SU-DHL-6 (cell line): ENCODE results near the gene RERGL.

Experiments used
- H2AFZ ChIP-seq: fragments of 200-600 bp; sonication (generic); 2 replicates; pipeline ENCODE4 v1.6.1; 2014; ENCODE audit warnings: low read depth, mild to moderate bottlenecking, moderate library complexity, mixed read lengths, antibody characterized with exemption, low read length; ENCODE audit not compliant: severe bottlenecking
- H3F3A ChIP-seq: fragments of 200-600 bp; shearing (Covaris generic); 2 replicates; pipeline ENCODE4 v1.6.0; 2016; ENCODE audit warnings: antibody characterized with exemption, mild to moderate bottlenecking; ENCODE audit not compliant: insufficient read depth
- H3K27ac ChIP-seq: fragments of 200-600 bp; sonication (generic); 2 replicates; pipeline ENCODE4 v1.5.1; 2016; ENCODE audit warnings: low read depth, mild to moderate bottlenecking, low read length, moderate library complexity, mixed read lengths
- H3K27me3 ChIP-seq: fragments of 200-600 bp; sonication (generic), shearing (Covaris generic); 2 replicates; pipeline ENCODE4 v1.6.0; 2014; ENCODE audit warnings: mild to moderate bottlenecking, low read length
- H3K36me3 ChIP-seq: fragments of 200-600 bp; sonication (generic); 2 replicates; pipeline ENCODE4 v1.6.1; 2014; ENCODE audit warnings: mild to moderate bottlenecking, low read length, mixed read lengths
- H3K4me2 ChIP-seq: fragments of 300-600, 200-600 bp; shearing (Covaris generic), sonication (generic); 2 replicates; pipeline ENCODE4 v1.6.0; 2014; ENCODE audit warnings: low read length, low read depth, mild to moderate bottlenecking; ENCODE audit not compliant: poor library complexity, severe bottlenecking
- H3K4me3 ChIP-seq: fragments of 200-600 bp; sonication (generic); 2 replicates; pipeline ENCODE4 v1.5.1; 2014; ENCODE audit warnings: antibody characterized with exemption, low read length, mild to moderate bottlenecking, mixed read lengths; ENCODE audit not compliant: insufficient read depth, poor library complexity, severe bottlenecking
- H3K79me2 ChIP-seq: fragments of 200-600 bp; sonication (generic); 2 replicates; pipeline ENCODE4 v1.6.1; 2014; ENCODE audit warnings: mild to moderate bottlenecking, low read length, moderate library complexity; ENCODE audit not compliant: insufficient read depth
- H3K9ac ChIP-seq: fragments of 200-600 bp; sonication (generic); 2 replicates; pipeline ENCODE4 v1.7.0; 2014; ENCODE audit warnings: mild to moderate bottlenecking, low read length
- H3K9me2 ChIP-seq: fragments of 200-600 bp; sonication (generic); replicated peaks from 2 replicates; pipeline ENCODE4 v1.6.1; 2014; ENCODE audit warnings: low read length; ENCODE audit not compliant: insufficient read depth
- H3K9me3 ChIP-seq: fragments of 200-600 bp; sonication (generic); 2 replicates; pipeline ENCODE4 v1.6.1; 2014; ENCODE audit warnings: low read length, mixed read lengths; ENCODE audit not compliant: insufficient read depth
- H4K20me1 ChIP-seq: fragments of 200-600 bp; sonication (generic); 2 replicates; pipeline ENCODE4 v1.6.1; 2014; ENCODE audit warnings: low read depth, mild to moderate bottlenecking, antibody characterized with exemption, low read length, moderate library complexity, mixed read lengths
- CTCF ChIP-seq: fragments of 200-600 bp; sonication (generic); IDR thresholded peaks from one replicate; pipeline ENCODE4 v1.5.1; 2017; ENCODE audit warnings: antibody characterized with exemption, mild to moderate bottlenecking, low read length, moderate library complexity; ENCODE audit not compliant: insufficient read depth, poor library complexity, severe bottlenecking
- EZH2phosphoT487 ChIP-seq: fragments of 200-600 bp; sonication (generic), shearing (Covaris generic); conservative IDR thresholded peaks from 2 replicates; pipeline ENCODE4 v1.6.1; 2018; ENCODE audit warnings: mild to moderate bottlenecking, antibody characterized with exemption, low read length, moderate library complexity, mixed read lengths

Gene RERGL

DNA sequence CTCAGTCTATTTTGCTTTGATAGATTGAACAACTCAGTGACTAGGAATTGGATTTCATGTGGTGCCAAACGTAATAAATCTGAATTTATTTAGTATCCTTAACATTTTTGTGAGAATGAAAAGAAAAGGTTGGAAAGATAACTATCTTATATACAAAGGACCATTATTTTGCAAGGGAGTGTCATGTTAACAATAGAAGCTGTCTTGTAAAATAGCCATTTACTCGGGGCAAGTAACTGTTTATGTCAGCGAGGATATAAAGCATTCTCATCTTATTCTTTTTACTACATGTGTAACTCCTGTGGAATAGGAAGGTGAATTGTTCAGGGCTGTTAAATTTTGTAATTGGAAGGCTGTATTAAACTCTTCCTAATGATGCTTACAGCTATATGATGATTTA, 5.9 kb downstream of the RERGL start:
- H3F3A ChIP-seq: no peaks in the 10 kb centered on the region

DNA sequence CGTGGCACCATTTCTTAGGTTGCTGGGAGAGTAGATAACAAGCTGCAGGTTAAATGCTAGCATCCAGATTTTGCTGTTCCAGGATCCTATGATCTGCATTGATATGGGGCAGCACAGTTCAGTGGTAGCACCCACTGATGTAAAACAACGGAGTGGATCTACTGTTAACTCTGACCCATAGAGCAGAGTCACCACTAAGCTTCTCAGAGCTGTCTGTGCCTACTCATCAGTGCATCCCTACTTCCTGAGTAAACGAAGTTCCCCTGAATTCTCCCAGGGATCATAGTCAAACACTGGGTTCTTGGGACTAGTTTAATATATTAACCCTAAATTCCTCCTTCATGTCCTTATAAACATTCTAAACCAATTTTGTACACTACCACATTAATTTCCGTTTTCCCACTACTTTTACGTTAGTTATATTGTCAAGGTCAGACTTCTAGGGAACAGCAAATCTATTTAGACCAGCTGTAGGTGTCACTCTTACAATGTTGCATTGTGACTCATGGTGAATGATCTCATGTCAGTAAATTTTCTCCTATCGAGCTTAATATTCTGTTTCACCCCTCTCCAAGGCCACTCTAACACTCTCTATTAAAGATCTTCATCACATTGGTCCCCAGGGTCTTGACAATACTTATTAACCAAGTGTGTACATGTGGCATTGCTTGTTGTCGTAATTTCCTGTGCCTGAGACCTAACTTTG, 10.3 kb downstream of the RERGL start:
- Histone ChIP-seq H3K36me3 (no peaks in the 10 kb centered on the region), H2AFZ (no peak overlapping the region), H4K20me1 (no peaks in the 10 kb centered on the region), H3F3A (no peaks in the 10 kb centered on the region), H3K9me2 (no peaks in the 10 kb centered on the region), H3K27ac (no peak overlapping the region), H3K9me3 (no peaks in the 10 kb centered on the region), H3K9ac (no peak overlapping the region), H3K79me2 (no peaks in the 10 kb centered on the region), H3K27me3 (no peaks in the 10 kb centered on the region), H3K4me2 (no peak overlapping the region), H3K4me3 (no peak overlapping the region)
- TF ChIP-seq EZH2phosphoT487 (no peak), CTCF (no peak)

More for the DNA sequence above, 5.9 kb downstream of the RERGL start:
- Histone ChIP-seq H3K4me3 (no peak overlapping the region), H3K9me2 (no peaks in the 10 kb centered on the region), H3K27me3 (no peaks in the 10 kb centered on the region), H3K36me3 (no peaks in the 10 kb centered on the region), H3K79me2 (no peaks in the 10 kb centered on the region), H4K20me1 (no peaks in the 10 kb centered on the region), H3K9me3 (no peaks in the 10 kb centered on the region), H3K27ac (no peak overlapping the region), H3K4me2 (no peak overlapping the region), H2AFZ (no peak overlapping the region), H3K9ac (no peak overlapping the region)
- TF ChIP-seq CTCF (no peak), EZH2phosphoT487 (no peak)

DNA sequence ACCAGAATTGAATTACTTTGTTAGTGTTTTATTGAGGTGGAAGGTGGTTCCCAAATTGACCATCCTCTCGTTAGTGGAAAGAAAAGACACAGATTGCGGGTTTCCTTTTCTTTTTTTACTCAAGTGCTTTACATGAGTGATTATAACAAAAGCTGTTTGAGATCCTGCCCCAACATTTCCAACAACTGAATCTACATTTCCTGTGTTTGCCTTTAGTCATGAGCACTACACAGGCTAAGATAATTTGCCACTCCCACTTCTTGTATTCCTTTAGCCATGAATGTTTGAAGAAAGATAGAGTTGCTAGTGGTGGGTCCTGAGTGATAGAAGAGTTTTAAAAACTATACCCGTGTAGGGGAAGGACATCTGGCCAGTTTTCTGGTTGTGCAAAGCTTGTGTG, 16.0 kb downstream of the RERGL start:
- H3K36me3 ChIP-seq: no peaks in the 10 kb centered on the region
- no peak overlapping the region for H3K4me3 ChIP-seq
- no peak overlapping the region for H2AFZ ChIP-seq
- TF ChIP-seq EZH2phosphoT487 (no peak), CTCF (no peak)
- H3K4me2 ChIP-seq: no peak overlapping the region
- no peaks in the 10 kb centered on the region for H3K9me3 ChIP-seq
- no peaks in the 10 kb centered on the region for H3K79me2 ChIP-seq
- H4K20me1 ChIP-seq: no peaks in the 10 kb centered on the region
- no peaks in the 10 kb centered on the region for H3F3A ChIP-seq
- H3K9me2 ChIP-seq: no peaks in the 10 kb centered on the region
- H3K27ac ChIP-seq: no peak overlapping the region
- H3K27me3 ChIP-seq: no peaks in the 10 kb centered on the region
- H3K9ac ChIP-seq: no peak overlapping the region
